Thyroid gland (tissue), 4 donors: ENCODE results near the gene FIGNL1.

ENCODE experiments used
- CTCF ChIP-seq, 6 experiments: fragments of 200-600 bp in 3 of 6; fragments of 450-650 bp in 3 of 6; sonication (generic) in 3 of 6; IDR thresholded peaks; one replicate each; pipeline ENCODE4 v1.5.1; 2016 to 2019; ENCODE audit warnings: antibody characterized with exemption in 6 of 6, mild to moderate bottlenecking in 2 of 6, inconsistent platforms in 1 of 6, moderate library complexity in 1 of 6
- POLR2A ChIP-seq, 2 donors: fragments of 450-650 bp; IDR thresholded peaks; one replicate each; pipeline ENCODE4 v1.6.1; 2017; ENCODE audit warnings: antibody characterized with exemption in 2 of 2, mild to moderate bottlenecking in 2 of 2, moderate library complexity in 1 of 2

DNA sequence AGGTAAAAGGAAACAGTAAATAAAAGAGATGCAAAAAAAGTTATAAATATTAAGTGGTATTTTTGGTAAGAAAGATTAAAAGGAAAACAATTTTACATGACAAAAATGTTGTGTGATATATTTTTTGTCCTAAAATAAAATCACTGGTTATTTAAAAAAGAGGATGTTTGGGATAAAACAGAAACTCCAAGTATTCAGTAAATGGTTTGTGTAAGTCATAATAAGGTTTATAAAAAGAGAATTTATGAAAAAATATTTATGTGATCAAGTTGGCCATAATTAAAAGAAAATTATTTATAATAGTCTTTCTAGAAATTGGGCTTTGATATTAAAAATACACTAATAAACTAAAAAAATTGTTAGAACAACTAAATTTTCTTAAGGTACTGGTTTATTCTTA, 38.2 kb upstream of the FIGNL1 start:
- TF ChIP-seq POLR2A (IDR thresholded peaks at IDR 0.05) (no peak), CTCF (IDR thresholded peaks at IDR 0.05) (no peak)
